ENCODE results near the gene NF2. TPM values are rescaled to one million over a fixed set of nuclear protein-coding genes. Genes with fewer than 3 reads are reported as not detected.
"Not testable (repeated sequence)": the region's sequence is repeated elsewhere in the genome, so short reads cannot be mapped to it uniquely, and the experiment has no call there.

NF2 gene
- total and polyA plus RNA-seq, 12 donors: 12.2 to 67.4 (median 45.5) TPM

DNA sequence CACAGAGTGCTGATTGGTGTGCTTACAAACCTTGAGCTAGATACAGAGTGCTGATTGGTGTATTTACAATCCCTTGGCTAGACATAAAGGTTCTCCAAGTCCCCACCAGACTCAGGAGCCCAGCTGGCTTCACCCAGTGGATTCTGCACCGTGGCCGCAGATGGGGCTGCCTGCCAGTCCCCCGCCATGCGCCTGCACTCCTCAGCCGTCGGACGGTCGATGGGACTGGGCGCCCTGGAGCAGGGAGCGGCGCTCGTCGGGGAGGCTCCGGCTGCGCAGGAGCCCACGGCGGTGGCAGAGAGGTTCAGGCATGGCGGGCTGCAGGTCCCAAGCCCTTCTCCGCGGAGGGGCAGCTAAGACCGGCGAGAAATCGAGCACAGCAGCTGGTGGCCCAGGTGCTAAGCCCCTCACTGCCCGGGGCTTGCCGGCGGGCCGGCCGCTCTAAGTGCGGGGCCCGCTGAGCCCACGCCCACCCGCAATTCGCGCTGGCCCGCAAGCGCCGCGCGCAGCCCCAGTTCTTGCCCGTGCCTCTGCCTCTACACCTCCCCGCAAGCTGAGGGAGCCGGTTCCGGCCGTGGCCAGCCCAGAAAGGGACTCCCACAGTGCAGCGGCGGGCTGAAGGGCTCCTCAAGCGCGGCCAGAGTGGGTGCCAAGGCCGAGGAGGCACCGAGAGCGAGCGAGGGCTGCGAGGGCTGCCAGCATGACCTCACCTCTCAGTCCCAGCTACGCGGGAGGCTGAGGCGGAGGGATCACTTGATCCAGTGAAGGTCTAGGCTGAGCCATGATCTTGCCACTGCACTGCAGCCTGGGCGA, 5.4 kb upstream of the NF2 start:
- H3K27me3 ChIP-seq; H3K4me1 ChIP-seq (replicated peaks in 1 of 2); H3K4me3 ChIP-seq; H3K27ac ChIP-seq; H3K36me3 ChIP-seq (replicated peaks in 1 of 2); intact Hi-C loops (cut with DNase I); H3K9me3 ChIP-seq (replicated peaks in 1 of 3): not testable (repeated sequence)
- peak in 1 of 2 donors; percentile 11 for TF ChIP-seq POLR2A (IDR thresholded peaks at IDR 0.05)
- 81 to 87% (median 84%) methylated on average over 28 to 56 of the region's 57 CpGs for WGBS, 4 donors
- DNase-seq: peak in 2 of 7 donors; percentile 54 to 62

DNA sequence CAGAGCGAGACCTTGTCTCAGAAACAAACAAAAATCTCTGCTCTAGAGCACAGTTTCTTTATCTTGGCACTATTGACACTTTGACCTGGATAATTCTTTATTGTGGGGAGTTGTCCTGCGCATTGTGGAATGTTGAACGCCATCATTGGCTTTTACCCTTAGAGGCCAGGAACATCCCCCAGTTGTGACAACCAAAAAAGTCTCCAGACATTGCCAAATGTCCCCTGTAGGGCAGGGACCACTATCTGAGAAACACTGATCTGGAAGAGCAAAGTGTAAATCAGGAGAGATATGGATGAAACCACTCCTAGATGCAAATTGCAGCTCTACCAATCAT, 4.8 kb upstream of the NF2 start:
- no peaks in the 10 kb centered on the region for H3K9me3 ChIP-seq (replicated peaks in 1 of 3)
- DNase-seq: no peak
- TF ChIP-seq, protein P1, sequence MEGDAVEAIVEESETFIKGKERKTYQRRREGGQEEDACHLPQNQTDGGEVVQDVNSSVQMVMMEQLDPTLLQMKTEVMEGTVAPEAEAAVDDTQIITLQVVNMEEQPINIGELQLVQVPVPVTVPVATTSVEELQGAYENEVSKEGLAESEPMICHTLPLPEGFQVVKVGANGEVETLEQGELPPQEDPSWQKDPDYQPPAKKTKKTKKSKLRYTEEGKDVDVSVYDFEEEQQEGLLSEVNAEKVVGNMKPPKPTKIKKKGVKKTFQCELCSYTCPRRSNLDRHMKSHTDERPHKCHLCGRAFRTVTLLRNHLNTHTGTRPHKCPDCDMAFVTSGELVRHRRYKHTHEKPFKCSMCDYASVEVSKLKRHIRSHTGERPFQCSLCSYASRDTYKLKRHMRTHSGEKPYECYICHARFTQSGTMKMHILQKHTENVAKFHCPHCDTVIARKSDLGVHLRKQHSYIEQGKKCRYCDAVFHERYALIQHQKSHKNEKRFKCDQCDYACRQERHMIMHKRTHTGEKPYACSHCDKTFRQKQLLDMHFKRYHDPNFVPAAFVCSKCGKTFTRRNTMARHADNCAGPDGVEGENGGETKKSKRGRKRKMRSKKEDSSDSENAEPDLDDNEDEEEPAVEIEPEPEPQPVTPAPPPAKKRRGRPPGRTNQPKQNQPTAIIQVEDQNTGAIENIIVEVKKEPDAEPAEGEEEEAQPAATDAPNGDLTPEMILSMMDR (IDR thresholded peaks at IDR 0.05): no peak
- TF ChIP-seq POLR2A (IDR thresholded peaks at IDR 0.05): no peak

DNA sequence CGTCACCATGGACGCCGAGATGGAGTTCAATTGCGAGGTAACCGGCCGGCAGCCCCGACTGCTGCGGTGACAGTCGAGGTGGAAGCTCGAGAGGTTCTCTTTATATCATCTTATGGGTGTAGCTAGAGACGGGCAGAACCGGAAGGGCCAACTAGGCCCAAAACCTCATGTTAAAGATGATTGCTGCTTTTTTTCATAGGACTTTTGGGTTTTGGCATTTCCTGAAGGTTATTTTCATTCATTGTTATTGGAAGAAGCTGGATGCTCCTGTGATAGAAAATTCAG, 585 bp downstream of the NF2 start:
- WGBS, 4 donors: 0% methylated on average over 8 to 12 of the region's 12 CpGs
- intact Hi-C loops (cut with DNase I): no loop called here
- DNase-seq: peak in 4 of 7 donors; percentile 39 to 72 (median 44)

More for the DNA sequence above, 4.8 kb upstream of the NF2 start:
- intact Hi-C loops (cut with DNase I): no loop called here
- no peak overlapping the region for H3K27ac ChIP-seq
- H3K4me1 ChIP-seq (replicated peaks in 1 of 2): peaks cover 0 to 3% of the 10 kb centered on the region in 2 donors
- H3K4me3 ChIP-seq: no peak overlapping the region
- no peaks in the 10 kb centered on the region for H3K27me3 ChIP-seq
- WGBS, 4 donors: 80 to 93% (median 83%) methylated on average over 3 of the region's 3 CpGs
- H3K36me3 ChIP-seq (replicated peaks in 1 of 2): no peaks in the 10 kb centered on the region

DNA sequence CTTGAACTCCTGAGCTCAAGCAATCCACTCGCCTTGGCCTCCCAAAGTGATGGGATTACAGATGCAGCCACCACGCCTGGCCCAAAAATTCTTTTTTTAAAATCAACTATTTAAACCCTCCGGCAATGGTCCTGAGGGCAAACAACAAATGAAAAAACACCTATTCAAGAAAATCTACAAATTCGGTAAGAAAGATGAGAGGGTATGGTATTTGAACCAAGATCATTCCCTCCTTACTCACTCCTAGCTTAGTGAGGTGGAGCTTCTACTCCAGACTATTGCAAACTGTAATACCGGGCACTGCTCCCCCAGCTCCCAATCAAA, 2.1 kb downstream of the NF2 start:
- TF ChIP-seq, protein P1 (IDR thresholded peaks at IDR 0.05): no peak
- no peak for TF ChIP-seq POLR2A (IDR thresholded peaks at IDR 0.05)
- 92 to 96% (median 93%) methylated on average over 5 of the region's 5 CpGs for WGBS, 4 donors
- H3K27ac ChIP-seq: no peak overlapping the region
- H3K36me3 ChIP-seq (replicated peaks in 1 of 2): no peaks in the 10 kb centered on the region
- no peak overlapping the region for H3K4me3 ChIP-seq
- no peak for DNase-seq
- intact Hi-C loops (cut with DNase I): no loop called here
- H3K9me3 ChIP-seq (replicated peaks in 1 of 3): no peaks in the 10 kb centered on the region
- no peaks in the 10 kb centered on the region for H3K27me3 ChIP-seq
- H3K4me1 ChIP-seq (replicated peaks in 1 of 2): peaks cover 11 to 20% of the 10 kb centered on the region in 2 donors

More for the DNA sequence above, 585 bp downstream of the NF2 start:
- no peaks in the 10 kb centered on the region for H3K9me3 ChIP-seq (replicated peaks in 1 of 3)
- peak overlapping the region; percentile 61 to 95 (median 83) for H3K4me3 ChIP-seq
- peaks cover 11 to 20% of the 10 kb centered on the region in 2 donors for H3K4me1 ChIP-seq (replicated peaks in 1 of 2)
- TF ChIP-seq POLR2A (IDR thresholded peaks at IDR 0.05): no peak
- TF ChIP-seq, protein P1 (IDR thresholded peaks at IDR 0.05): no peak
- H3K27ac ChIP-seq: peak overlapping the region; percentile 73 to 99 (median 91)
- no peaks in the 10 kb centered on the region for H3K27me3 ChIP-seq
- no peaks in the 10 kb centered on the region for H3K36me3 ChIP-seq (replicated peaks in 1 of 2)

DNA sequence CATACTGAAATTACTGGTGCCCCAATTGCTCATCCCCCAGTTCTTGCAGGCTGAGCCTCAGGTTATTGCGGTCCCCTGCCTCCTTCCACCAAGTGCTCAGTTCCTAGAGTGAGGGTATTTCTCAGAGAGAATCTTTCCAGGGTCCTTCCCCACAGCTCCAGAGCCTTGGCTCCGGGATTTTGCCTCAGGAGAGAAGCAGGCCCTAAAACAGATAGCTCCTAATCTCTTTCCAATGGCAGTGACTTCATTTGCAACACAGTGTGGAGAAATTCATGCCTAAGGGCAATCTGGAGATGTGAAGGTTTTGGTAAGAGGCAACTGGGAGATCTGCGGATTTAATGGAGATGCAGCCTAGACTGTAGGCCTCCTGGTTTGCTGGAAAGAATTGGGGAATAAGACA, 2.9 kb downstream of the NF2 start:
- H3K9me3 ChIP-seq (replicated peaks in 1 of 3): no peaks in the 10 kb centered on the region
- H3K27ac ChIP-seq: no peak overlapping the region
- no peak overlapping the region for H3K4me3 ChIP-seq
- no peaks in the 10 kb centered on the region for H3K27me3 ChIP-seq
- 94 to 100% (median 95%) methylated on average over 1 to 3 of the region's 3 CpGs for WGBS, 4 donors
- intact Hi-C loops (cut with DNase I): no loop called here
- H3K36me3 ChIP-seq (replicated peaks in 1 of 2): no peaks in the 10 kb centered on the region
- no peak for DNase-seq
- no peak for TF ChIP-seq POLR2A (IDR thresholded peaks at IDR 0.05)
- TF ChIP-seq, protein P1 (IDR thresholded peaks at IDR 0.05): no peak
- peaks cover 11 to 20% of the 10 kb centered on the region in 2 donors for H3K4me1 ChIP-seq (replicated peaks in 1 of 2)
